ENCODE results near the gene LHX2. TPM values are rescaled to one million over a fixed set of nuclear protein-coding genes. Genes with fewer than 3 reads are reported as not detected.
"Not testable (repeated sequence)": the region's sequence is repeated elsewhere in the genome, so short reads cannot be mapped to it uniquely, and the experiment has no call there.

LHX2 gene
- total and polyA plus RNA-seq, 10 donors, result 0.20 to 0.35 (median 0.28) TPM; not detected in 5

- WGBS, 5 donors, result 73 to 95% (median 93%) methylated on average over 3 of the region's 3 CpGs
- Histone ChIP-seq H3K27ac (no peak overlapping the region), H3K4me3 (no peak overlapping the region), H3K36me3 (no peaks in the 10 kb centered on the region), H3K9me3 (peaks cover 0 to 3% (median under 1%) of the 10 kb centered on the region in 8 donors), H3K4me1 (no peaks in the 10 kb centered on the region), H3K27me3 (replicated peaks in 1 of 7) (peaks cover 0 to 41% (median 4%) of the 10 kb centered on the region in 7 donors)
- no peak for DNase-seq
- TF ChIP-seq POLR2A (IDR thresholded peaks at IDR 0.05) (no peak), CTCF (IDR thresholded peaks at IDR 0.05 in 8 of 11, conservative IDR thresholded peaks at IDR 0.05 in 3 of 11) (no peak), POLR2AphosphoS5 (IDR thresholded peaks at IDR 0.05) (no peak)
- intact Hi-C loops (cut with DNase I; ENCODE audit: low total_unique reads), result no loop called here
These were observed 26.8 kb upstream of the LHX2 start for GRCh38 chr9:123984802-123985201.

- H3K27me3 ChIP-seq (replicated peaks in 1 of 7), result peaks cover 0 to 37% (median 3%) of the 10 kb centered on the region in 7 donors
- no peak overlapping the region for H3K27ac ChIP-seq
- TF ChIP-seq POLR2A (IDR thresholded peaks at IDR 0.05) (no peak), POLR2AphosphoS5 (IDR thresholded peaks at IDR 0.05) (no peak), CTCF (IDR thresholded peaks at IDR 0.05 in 8 of 11, conservative IDR thresholded peaks at IDR 0.05 in 3 of 11) (no peak)
- no peak for DNase-seq
- H3K4me1 ChIP-seq, result no peaks in the 10 kb centered on the region
- intact Hi-C loops (cut with DNase I; ENCODE audit: low total_unique reads), result no loop called here
- no peaks in the 10 kb centered on the region for H3K36me3 ChIP-seq
- 70 to 83% (median 78%) methylated on average over 4 of the region's 4 CpGs for WGBS, 5 donors
- H3K4me3 ChIP-seq, result no peak overlapping the region
- H3K9me3 ChIP-seq, result no peaks in the 10 kb centered on the region
These were observed 25.7 kb upstream of the LHX2 start for GRCh38 chr9:123985869-123986268.

GRCh38 chr9:123990427-123990826 is 21.1 kb upstream of the LHX2 start:
- DNase-seq, result no peak
- H3K4me3 ChIP-seq, result no peak overlapping the region
- TF ChIP-seq POLR2AphosphoS5 (IDR thresholded peaks at IDR 0.05) (no peak), CTCF (IDR thresholded peaks at IDR 0.05 in 8 of 11, conservative IDR thresholded peaks at IDR 0.05 in 3 of 11) (no peak), POLR2A (IDR thresholded peaks at IDR 0.05) (no peak)
- 43 to 59% (median 46%) methylated on average over 5 of the region's 5 CpGs for WGBS, 5 donors
- H3K27me3 ChIP-seq (replicated peaks in 1 of 7), result peaks cover 0 to 53% (median 2%) of the 10 kb centered on the region in 7 donors
- H3K9me3 ChIP-seq, result no peaks in the 10 kb centered on the region
- intact Hi-C loops (cut with DNase I; ENCODE audit: low total_unique reads), result no loop called here
- no peaks in the 10 kb centered on the region for H3K4me1 ChIP-seq
- H3K27ac ChIP-seq, result no peak overlapping the region
- H3K36me3 ChIP-seq, result no peaks in the 10 kb centered on the region

GRCh38 chr9:123992679-123993078 is 18.9 kb upstream of the LHX2 start:
- peaks cover 0 to 59% (median 23%) of the 10 kb centered on the region in 7 donors for H3K27me3 ChIP-seq (replicated peaks in 1 of 7)
- H3K9me3 ChIP-seq, result not testable (repeated sequence)
- WGBS, 5 donors, result 49 to 70% (median 62%) methylated on average over 10 to 12 of the region's 16 CpGs

More at GRCh38 chr9:123992679-123993078, 18.9 kb upstream of the LHX2 start:
- H3K27ac ChIP-seq; H3K4me3 ChIP-seq; intact Hi-C loops (cut with DNase I; ENCODE audit: low total_unique reads); H3K36me3 ChIP-seq: not testable (repeated sequence)
- peak; percentile 39 for DNase-seq
- H3K4me1 ChIP-seq, result peaks cover 8 to 16% (median 15%) of the 10 kb centered on the region in 6 donors
